HG03135 (cell line): ENCODE data around the gene CREBBP.
A peak's percentile ranks its signal among the peaks of the same experiment; 100 is the strongest.

Experiments
- ATAC-seq: cut with Tn5 transposase; IDR thresholded peaks from one replicate; pipeline ENCODE4 v1.9.1; 2021; ENCODE audit warnings: mild to moderate bottlenecking, moderate library complexity; ENCODE audit not compliant: unreplicated experiment

CREBBP gene

DNA sequence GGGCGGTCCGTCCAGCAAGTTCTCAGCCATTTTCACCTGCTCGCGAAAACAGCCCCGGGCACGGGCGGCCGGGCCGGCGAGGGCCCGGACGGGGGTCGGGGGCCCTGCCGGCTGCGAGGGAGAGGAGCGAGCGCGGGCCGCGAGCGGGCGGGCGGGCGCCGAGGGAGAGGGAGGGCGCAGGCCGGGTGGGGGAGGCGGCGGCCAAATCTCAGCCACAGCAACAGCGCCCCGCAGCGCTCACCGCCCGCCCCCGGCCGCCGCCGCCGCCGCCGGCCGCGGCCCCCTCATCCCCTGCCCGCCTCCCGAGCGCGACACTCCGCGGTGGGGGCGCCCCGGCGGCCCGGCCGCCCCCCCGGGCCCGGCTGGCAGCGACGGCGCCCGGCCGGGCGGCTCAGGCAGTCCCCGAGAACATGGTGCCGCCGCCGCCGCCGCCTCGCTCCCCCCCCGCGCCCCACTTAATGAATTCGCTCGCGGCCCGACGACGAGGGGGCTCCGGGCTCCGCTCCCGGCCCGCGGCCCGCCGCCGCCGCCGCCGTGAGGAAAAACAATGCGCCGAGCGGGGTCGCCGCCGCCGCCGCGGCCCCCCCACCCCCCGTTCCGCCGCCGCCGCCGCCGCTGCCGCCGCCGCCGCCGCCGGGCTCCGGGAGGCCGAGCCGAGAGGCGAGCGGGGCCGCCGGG lies 487 bp downstream of the CREBBP start:
- peak; percentile 50 for ATAC-seq

DNA sequence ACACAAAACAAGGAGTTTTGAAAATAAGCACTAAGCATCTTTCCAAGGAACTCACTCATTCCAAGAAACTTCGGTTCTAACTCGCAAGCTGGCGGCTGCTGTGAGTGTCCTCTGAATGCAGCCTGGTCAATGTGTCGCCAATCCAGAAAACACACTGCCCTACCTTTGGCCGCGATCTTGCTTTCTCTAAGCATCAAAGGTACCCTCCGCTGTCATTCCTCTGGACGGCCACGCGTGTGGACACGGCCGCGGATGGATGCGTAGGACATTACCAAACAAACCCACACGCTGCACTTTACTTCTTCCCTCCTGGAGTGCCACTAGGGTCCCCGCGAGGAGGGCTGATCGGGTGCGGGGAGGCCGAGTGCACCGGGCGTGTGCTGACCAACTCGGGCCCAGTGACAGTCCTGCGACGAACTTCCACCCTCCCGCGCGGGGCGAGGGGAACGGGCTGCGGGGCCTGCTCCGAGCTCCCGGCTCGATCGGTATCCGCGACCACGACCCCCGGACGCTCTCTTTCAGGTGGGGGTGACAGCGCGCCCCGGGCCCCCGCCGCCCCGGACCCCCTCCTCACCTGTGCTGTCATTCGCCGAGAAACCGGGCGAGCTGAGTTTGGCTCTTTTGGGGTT lies 1.1 kb downstream of the CREBBP start:
- ATAC-seq = no peak

DNA sequence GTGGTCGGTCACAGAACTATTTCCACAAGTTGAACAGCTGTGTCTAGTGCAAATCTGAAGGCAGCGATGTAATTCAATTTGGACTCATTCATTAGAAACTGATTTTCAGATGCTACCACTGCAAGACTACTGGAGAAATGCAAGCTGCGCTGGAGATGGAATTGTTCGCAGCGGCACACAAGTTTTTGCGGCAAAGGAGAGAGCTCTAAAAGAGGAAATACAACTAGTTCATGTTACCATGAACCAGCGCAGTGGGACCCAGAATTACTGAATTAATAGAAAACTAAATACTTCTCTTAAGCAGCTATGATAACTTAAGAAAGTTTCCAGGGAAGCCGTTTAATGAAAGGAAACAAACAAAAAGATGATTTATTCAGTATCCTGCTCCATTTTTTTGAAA lies 1.9 kb downstream of the CREBBP start:
- no peak for ATAC-seq

DNA sequence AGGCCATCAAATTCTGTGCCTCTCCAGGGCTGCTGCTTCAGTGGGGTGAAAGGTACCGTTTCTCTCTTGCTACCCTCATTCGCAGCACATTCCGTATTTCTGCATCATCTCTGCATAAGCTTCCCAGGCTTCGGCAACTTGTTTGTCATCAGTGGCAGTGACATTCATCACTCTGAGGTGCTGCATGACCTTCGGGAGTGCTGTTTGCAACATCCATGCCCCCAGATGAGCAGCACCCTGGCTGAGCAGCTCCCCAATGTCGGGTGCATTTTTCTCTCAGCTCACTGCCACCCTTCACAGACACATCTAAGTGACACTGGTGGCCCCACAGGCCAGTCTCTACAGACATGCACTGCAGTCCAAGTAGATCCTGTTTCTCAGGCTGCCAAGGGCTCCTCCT lies 3.8 kb downstream of the CREBBP start:
- ATAC-seq = no peak

DNA sequence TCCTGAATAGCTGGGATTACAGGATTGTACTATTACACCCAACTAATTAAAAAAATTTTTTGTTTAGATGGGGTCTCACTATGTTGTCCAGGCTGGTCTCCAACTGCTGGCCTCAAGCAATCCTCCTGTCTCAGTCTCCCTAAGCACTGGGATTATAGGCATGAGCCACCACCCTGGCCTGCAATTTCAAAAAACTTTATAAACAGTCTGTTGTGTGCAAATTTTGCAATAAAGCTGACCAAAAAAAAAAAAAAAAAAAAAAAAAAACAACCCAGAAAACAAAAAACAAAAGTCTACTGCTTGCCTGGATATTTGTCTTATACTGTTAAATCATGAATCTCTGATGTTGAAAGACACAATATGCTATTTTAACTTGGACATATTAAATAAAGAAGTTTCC lies 4.4 kb downstream of the CREBBP start:
- ATAC-seq = no peak

DNA sequence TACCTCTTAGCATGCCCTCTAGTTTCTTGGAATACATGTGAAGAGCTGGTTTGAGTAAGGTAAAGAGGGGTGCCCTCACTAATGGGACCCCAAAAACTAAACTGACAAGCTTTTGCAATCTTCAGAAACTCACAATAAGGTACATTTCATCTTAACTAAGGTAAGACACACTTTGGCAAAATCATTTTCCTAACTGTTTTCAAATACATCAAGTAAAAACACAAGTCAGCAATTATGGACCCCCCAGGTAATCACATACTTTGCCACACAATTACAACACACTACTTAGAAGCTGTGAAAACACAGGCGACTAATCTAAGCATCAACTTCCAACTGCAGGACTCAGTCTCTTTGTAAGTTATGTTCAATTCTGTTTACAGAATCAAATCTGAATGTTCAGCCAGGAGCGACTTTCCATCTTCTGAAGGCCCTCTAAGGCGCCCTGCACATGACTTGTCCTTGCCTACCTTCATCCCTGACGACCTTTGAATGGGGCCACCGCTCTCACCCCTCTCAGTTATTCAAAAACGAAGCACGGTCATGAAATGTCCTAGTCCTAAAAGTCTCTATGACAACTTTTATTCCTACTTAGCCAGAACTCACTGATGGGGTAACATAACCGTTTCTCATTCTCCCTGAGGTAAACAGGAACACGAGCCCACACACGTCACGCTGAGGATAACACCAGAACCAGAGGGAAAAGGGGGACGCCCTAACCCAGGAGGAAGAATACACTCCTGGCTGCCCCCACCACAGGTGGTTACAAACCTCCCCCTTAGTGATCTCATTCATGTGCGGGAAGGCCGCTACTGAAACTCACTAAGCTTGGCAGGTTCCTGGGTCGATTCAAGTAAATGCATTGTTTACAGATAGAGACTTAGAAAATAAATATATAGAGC lies 5.5 kb downstream of the CREBBP start:
- no peak for ATAC-seq

DNA sequence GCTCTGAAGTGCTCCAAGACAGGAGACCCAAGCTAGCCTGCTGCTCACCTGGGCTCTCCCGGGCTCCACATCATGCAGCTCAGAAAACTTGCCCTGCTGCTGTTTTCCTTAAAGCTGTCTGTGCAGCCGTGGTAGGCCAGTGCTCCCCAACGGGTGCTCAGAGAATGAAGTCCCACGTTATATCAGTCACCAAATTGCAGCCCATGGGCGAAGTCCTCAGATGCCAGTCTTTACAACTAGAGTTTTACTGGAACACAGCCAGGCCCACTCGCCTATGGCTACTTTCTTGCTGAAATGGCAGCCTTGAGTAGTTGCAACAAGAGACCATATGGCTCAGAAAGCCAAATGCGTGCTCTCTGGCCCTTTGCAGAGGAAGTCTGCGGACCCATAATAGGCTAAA lies 6.3 kb downstream of the CREBBP start:
- no peak for ATAC-seq

DNA sequence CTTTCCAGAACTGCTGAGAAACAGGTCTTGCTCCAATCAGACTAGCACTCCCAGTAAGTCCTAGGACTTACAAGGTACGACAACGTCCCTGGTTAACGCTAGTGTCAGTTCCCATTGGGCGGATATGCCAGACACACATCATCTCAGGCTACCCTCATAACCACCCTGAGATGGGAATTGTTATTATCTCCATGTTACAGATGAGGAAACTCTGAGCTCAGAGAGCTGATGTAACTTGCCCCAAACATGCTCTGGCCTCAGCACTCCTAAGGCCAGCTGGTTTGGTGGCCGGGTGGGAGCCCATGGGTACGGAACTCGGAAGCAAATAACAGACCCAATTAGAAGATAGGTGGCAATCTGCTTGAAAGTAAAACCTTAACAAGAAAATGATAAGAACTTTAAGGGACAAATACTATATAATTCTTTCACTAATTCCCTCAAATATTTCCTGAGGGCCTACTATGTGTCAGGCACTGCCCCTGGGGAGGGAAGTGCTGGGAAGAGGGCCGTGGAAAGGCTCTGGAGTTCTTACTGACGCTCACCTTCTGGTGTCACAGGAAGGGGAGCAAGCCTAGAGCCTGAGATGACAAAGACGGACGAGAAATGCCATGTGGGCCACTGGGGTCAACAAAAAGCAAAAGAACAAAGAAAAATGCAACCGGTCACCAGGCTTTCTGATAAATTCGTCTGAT lies 6.9 kb downstream of the CREBBP start:
- ATAC-seq = no peak

DNA sequence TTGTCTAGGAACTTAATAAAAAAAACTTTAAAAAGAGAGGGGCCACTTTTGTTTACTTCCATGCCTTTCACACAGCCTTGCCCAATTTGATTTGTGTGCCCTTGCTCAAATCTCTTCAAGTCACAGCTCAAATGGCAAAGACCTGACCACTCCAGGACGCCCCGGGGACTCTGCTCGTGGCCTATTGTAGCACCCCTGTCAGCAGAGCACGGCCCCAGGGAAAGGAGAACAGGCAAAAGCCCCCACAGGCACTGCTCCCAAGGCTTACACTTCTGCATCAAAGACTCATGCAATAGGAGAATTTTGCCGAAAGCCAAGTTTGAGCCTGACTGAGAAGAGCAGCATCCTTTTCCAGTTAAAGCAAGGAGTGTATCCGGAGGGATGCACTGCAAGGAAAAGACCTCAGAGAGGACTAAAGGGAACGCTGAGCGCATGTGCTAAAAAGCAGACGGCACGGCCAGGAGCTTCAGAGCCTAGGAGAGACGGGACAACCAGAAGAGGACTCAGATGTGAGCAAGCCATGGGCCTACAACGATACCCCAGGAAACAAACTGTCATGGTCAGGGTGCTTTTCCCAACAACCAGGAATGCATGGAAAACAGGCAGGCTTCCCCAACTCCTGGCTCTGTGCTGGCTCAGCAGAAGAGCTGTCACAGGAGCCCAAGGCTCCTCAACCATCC lies 8.2 kb downstream of the CREBBP start:
- ATAC-seq = no peak

DNA sequence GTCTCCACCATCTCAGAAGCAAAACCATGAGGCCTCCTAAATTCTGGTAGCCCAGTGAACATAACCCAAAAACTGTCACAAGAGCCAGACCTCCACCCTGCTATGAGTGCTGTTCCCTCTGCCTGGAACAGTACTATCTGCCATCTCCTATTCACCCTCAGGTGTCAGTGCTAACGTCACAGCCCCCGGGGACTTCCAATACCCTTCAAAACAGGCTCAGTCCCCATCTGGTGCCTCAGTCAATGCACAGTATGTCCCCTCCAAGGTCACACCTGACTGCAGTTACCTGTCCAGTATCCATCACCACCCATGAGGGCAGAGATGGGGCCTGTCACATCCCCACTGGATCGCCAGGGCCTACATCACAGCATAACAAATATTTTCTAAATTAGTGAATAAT lies 11.5 kb downstream of the CREBBP start:
- ATAC-seq = no peak

DNA sequence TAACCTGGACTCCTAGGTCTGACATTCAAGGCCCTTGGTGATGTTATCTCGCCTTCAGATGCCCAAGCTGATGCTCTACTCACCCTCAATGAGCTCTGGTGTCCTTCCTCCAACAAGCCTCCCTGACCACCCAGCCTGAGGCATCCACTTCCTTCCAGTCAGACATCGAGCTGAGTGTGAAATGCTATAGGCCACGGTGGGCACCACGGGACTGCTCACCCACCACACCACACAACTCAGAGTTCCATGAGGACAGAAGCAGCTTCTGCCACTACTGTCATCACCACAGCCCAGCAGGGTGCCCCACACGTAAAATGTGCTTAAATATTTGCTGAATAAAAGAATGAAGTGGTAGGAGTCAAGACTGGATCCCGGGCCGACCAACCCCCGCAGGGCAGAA lies 12.0 kb downstream of the CREBBP start:
- no peak for ATAC-seq

DNA sequence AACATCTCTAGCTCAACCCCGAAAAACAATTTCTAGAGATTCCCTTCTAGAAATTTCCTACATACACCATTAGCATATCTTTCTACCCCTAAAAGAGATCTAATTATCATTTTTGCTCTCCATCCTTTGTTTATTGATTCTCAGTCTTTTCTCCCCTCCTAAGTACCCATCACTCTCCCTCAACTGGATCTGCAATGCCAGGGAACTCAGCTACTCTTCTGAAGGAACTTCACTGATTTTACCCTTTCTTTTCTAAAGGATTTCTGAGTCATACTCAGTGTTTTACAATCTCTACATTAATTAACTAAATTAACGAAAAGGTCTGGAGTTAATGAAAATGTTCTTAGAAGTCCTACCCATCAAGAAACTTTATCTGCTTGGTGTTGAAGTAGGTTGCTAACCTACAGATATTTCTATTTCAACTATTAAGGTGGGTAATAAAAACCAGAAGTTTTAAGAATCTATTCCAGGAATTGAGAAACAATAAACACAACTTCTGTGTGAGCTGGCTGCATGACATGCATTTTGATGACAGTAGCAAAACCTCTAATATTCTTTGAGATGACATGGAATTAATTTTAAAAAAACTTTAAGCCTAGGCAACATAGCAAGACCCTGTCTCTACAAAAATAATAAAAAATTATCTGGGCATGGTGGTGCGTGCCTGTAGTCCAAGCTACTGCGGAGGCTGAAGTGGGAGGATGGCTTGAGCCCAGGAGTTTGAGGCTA lies 13.6 kb downstream of the CREBBP start:
- ATAC-seq = no peak

DNA sequence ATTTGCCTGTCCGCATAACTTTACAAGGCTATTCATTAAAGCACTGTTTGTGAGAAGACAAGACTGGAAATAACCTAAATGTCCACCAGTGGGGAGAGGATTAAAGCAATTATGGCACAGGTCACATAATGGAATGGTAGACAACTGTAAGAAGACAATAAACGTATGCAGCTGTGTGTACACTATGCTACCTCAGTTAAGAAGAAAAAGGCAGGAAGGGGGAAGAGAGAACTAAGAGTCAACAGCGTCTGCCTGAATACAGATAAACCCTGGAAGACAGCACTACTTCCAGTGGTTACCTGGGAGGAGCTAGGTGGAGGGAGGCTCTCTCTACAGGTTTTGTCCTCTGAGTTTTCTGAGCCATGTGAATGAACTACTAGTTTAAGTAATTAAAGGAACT lies 15.3 kb downstream of the CREBBP start:
- no peak for ATAC-seq

DNA sequence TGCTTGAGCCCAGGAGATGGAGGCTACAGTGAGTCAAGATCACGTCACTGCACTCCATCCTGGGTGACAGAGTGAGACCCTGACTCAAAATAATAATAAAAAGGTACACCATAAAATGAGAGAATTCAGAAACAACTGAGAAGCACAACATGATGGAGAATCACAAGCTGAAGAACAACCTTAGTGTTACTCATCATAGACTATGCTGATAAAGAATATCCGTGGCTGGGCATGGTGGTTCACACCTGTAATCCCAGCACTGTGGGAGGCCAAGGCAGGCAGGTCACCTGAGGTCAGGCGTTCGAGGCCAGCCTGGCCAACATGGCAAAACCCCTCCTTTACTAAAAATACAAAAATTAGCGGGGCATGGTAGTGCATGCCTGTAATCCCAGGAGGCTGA lies 16.0 kb downstream of the CREBBP start:
- ATAC-seq = no peak

DNA sequence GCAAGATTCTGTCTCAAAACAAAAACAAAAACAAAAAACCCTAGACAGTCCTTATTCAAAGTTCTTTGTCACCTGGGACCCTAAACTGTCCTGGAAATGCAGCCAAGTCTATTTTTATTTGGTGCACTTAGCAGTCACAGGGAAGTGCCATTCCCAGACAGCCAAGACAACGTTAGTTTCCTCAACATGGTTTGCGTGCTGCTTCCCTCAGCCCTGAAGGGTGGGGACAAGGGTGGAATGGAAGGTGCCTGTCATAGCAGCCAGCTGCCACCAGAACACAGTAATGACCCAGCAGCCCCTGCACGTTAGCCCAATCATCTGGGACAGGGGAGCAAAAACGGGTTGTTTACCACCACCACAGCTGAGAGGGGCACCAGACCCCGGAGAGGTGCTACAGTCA lies 16.9 kb downstream of the CREBBP start:
- ATAC-seq = no peak

DNA sequence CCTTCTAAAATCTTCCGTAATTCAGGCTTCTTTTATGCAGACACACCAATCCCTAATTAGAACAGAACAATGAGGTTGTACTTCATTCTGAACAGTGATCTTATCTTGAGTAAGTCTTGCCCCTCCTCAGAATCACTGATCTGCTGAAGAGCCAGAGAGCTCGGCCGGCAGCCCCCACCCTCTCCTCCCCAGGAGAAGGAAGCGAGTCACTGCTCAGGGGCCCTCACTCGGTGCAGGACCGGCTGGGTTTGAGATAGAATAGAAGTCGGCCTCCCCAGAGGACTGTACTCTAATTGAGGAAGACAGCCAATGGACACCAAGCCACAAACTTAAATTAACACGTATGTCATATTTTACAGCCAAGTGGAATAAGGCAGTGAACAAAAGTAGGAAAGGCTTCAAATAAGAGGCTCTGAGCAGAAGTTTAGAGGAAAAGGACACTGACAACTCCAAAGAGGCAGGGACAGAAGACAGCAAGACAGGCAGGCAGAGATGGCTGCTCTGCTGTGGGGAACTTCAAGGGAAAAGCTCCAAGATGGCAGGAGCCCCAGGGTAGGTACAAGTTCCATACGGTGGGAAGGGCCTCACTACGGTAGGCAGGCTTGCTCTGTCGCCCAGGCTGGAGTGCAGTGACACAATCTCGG lies 18.6 kb downstream of the CREBBP start:
- no peak for ATAC-seq

DNA sequence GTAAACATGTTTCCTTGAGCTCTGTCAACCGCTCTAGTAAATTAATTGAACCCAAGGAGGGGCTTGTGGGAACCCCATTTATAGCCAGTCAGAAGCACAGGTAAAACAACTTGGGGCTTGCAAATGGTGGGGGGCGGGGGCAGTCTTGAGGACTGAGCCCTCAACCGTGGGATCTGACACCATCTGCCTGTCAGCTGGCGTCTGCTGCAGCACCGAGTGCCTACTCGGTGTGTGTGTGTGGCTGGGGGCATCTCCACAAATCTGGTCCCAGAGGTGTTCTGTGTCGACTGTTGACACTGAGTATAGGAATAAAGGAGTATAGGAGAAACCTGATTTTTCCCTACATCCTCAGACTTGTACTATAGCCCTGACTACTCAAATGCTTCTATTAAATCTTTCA lies 20.6 kb downstream of the CREBBP start:
- ATAC-seq = no peak

DNA sequence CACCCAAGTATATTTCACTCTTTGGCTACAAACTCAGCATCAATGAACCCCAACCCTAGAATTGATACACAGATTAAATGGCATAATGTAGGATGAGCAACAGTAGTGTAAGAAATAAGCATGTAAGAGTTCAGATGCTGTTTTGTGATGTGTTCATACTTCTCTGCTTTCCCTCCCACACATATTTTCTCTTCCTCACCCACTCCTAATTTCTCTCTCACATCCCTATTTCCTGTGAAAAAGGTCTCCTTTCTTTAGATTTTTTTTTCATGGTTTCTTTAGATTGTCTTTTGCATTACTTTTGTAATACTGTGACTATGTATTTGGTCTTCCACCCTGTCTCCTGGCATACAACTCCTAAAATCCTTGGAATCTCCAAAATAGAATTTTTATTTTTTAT lies 21.7 kb downstream of the CREBBP start:
- ATAC-seq = no peak

DNA sequence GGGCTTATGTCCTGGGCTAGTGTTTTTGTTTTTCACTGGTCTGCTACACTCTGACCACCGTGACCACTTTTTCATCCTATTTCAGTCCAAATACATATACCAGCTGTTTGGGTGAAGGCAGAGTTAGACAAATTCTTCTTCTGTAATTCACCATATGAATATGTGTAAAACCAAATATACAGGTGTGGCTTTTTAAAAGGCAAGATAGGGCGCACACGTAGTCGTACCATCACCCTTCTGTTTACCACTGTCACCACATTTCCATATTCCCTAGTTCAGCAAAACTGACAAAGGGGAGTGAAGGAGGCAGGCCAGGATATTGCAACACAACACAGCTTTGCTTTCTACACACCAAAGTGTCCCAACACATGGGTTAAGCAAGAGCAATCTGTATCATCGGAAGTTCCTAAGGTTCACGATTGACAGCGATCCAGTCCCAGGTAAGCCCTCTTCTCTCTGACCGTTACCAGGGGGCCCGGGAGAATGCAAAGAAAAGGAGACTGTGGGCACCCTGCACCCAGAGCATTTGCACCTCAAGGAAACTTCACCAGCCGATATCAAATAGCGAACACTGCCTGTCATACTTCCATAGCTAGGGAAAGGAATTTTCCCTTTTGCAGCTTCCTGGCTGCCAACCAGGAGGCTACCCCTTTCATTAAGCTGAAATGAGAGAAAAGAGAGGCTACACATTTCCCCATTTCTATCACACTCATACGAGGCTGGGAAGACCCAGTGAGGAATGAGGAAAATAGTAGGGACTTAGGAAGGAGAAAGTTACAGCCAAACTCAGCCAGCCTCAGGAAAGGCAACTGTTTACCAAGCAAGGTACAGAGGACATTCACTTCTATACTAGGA lies 23.1 kb downstream of the CREBBP start:
- no peak for ATAC-seq
